HL-60/S4 treated with retinoic acid at 250 ng/mL for 4 days and 3 days (cell line): ENCODE measurements around the gene EEFSEC.

Experiments
- in situ Hi-C: fragments of 300-500 bp; cut with MboI; formaldehyde crosslinking; loops from 2 replicates; pipeline ENCODE4 v1.7.0; 2022; ENCODE audit warnings: low sequenced_read_pairs

EEFSEC gene

DNA sequence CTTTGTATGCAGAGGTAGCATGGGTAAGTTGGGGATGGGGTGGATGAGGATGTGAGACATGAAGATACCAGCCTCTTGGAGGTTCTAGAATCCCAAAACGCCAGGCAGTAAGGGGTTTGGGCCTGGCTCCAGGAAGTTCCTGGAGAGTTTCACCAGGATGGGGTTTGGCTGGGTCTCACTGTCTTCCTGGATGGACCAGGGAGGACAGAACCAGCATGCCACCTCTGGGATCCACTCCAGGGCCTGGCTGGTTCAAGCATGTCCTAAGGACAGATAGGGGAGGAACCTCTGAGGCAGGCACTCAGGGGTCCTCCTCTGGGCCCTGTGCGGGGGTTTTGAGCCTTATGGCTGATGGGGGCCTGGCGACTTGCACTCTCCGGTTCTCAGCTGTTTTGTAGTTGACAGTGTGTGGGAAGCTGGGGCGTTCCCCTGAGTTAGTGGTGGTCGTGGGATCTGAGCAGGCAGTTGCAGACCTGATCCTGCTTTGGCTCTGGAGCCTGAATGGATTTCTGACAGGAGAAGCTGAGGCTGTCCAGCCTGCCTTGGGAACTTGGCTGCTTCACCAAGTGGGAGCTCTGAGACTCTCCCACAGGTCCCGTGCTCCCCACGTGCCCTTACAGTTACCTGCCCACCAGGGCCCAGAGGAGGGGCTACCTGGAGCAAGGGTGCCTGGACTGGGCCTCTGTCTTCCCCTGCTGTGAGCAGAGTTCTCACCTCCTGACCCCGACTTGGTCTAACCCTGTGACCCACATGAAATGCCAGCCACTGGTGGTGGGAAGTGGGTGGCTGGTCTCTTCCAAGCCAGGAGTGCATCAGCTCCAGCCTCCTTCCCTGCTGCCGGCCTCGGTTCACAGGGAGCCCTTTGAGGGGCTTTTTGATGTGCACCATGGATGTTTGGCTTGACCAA is 128.4 kb downstream of the EEFSEC start:
- in situ Hi-C loops: no loop called here

- in situ Hi-C loops: no loop called here
Observed at GRCh38 chr3:128282380-128283196, 129.3 kb downstream of the EEFSEC start.

DNA sequence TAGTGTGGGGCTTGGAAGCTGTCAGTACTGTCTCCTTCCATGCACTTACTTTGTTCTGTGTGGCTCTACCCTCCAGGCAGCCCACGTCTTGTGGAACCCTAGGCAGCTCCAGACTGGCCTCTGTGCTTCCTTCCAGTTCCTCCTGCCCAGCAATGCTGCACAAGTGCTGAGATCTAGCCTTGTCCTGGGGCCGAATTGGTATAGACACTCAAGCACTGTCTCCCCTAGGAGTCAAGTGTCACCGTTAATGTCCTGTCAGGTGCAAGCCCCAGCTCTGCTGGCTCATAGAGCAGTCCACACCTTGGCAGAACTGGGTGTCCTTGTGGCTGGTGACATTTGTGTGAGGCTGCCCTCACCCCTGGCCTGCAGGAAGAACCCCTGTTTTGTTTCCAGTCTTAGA is 130.1 kb downstream of the EEFSEC start:
- in situ Hi-C loops: no loop called here

DNA sequence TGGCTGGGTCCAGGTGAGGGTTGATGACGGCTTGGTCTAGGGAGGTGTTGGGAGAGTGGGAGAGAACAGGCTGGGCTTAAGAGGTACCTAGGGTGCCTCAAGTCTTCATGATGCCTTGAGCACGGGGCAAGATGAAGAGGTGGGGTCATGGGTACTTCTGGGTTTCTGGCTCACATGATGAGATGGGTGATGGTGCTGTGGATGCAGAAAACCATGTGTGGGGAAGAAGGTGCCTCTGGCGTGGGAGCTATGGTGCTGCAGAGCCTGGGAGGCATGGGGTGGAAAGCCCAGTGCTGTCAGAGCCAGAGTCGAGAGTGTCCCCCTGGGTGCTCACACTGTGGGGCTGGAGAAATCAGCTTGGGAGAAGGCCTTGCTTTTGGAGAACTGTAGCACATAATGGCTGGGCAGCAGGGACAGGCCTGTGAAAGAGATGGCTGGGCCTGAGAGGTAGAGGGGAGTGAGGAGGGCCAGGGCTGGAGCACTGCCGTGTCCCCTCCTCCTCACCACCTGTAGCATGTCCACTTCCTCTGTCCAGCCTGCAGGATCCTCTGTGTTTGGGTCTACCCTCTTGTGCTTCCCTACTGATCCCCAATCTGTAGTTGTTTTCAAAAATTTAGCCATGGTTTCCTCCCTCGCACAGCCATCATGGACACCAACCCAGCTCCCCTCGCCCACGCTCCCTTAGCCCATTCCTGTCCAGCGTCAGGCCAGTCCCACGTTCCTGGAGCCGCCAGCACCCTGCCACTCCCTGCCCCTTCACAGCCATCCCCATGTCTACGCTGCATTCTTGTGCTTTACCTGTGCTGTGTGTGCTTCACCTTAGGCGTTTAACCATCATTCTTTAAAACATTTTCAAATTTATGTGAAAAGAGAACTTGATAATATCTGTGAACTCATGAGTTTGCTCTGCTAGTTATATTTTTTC is 132.0 kb downstream of the EEFSEC start:
- in situ Hi-C loops: no loop called here

- in situ Hi-C loops: no loop called here
Observed at GRCh38 chr3:128285967-128286321, 132.7 kb downstream of the EEFSEC start.

- in situ Hi-C loops: no loop called here
Observed at GRCh38 chr3:128286691-128287090, 133.4 kb downstream of the EEFSEC start.

GRCh38 chr3:128287216-128287615 is 133.9 kb downstream of the EEFSEC start:
- in situ Hi-C loops: no loop called here

DNA sequence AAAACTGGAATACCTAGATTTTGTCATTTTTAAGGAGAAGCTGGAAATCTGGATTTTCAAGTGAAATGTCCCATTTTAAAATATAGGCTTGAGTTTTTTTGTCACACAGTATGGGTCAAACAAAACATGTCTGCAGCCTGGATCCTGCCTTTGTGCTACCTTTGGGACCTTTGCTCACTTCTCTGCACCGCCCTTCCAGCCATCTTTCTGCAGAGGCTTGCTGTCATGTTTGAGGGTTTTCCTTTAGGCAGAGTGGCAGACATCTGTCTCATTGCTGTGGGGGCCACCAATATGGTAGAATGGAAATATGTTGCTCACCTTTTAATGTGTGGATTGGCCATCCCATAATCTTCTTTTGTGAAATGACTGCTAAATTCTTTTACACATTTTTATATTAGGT is 136.3 kb downstream of the EEFSEC start:
- in situ Hi-C loops: no loop called here

GRCh38 chr3:128290484-128290883 is 137.2 kb downstream of the EEFSEC start:
- in situ Hi-C loops: no loop called here

DNA sequence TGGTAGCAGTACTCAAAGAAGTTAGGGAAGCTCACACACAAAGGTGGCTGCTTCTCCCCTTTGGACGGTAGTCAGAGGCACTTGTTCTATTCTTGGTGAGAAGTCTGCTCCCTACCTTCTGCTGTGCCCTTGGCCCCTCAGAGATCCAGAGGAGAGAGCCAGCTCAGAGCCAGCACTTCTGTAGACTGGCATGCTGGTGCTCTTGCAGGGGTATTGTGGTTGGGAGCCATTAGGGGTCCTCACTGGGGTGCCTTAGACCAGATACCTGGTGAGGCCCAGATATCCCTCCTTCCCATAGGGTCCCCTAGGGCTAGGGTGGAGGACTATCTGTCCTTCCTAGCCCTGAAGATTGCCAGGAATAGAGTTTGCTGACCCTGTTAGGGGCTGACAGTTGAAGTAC is 140.6 kb downstream of the EEFSEC start:
- in situ Hi-C loops: no loop called here

- in situ Hi-C loops: no loop called here
Observed at GRCh38 chr3:128294999-128295468, 141.8 kb downstream of the EEFSEC start.

DNA sequence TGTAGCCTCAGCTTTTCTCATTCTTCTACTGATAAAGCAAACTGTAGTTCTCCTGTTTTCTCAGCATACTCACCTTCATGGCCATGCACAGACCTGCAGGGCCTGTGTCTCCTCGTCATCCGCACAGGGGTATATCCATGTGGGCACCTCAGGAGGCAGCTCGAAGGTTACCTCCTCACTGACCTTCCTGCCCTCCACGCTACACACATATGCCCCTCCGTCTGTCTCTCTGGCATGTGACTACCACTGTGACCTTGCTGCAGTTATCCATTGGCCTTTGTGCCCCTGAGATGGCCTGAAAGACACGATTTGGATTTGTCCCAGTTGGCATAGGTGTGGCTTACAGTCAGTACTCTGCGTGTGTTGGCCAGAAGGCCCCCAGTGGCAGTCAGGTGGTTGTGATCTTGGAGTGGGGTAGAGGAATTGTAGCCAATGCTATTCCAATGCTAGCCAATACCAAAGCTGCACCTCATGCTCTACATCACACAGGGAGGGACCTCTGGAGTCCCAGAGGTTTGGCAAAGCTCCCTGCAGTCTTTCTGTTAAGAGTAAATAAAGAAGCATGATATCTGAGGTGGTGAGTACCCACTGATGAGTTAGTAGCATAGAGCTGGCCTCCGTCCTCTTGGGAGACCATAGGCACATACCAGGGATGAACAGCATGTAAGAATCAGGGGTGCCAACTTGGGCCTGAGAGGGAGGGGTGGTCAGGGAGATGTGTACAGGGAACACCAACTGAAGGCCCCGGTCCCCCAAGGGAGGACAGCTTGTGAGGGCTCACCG is 143.4 kb downstream of the EEFSEC start:
- in situ Hi-C loops: no loop called here

DNA sequence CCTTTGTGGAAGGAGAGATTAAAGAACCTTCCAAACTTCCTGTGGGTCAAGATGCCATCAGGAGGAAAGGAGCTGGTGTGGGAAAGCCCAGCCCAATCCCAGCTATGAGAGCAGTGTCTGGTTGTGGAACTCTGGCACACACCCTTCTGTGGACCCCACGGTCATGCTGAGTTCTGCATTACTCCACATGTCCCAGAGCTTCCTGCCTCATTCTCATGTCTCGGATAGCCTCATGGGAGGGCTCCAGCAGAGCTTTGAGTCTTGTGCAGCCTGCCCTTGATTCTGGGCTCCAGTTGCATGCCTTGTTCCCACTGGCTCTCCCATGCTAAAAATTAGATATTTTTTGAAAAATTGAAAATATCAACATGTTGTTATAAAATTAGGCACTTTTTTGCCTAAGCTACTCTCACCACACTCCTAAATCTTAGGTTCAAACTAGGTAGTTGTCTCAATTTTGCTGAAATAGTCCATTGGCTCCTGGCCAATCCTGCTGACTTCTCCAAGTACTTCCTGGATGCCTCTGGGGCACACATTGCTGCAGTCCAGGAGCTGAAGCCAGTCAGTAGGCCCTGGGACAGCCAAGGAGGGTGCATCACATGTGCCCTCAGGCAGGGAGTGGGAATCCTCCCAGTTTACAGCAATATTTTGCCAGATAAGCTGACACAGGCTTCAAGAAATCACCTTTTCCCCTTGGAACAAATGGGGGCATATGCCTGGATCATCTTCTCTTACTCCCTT is 144.3 kb downstream of the EEFSEC start:
- in situ Hi-C loops: no loop called here

DNA sequence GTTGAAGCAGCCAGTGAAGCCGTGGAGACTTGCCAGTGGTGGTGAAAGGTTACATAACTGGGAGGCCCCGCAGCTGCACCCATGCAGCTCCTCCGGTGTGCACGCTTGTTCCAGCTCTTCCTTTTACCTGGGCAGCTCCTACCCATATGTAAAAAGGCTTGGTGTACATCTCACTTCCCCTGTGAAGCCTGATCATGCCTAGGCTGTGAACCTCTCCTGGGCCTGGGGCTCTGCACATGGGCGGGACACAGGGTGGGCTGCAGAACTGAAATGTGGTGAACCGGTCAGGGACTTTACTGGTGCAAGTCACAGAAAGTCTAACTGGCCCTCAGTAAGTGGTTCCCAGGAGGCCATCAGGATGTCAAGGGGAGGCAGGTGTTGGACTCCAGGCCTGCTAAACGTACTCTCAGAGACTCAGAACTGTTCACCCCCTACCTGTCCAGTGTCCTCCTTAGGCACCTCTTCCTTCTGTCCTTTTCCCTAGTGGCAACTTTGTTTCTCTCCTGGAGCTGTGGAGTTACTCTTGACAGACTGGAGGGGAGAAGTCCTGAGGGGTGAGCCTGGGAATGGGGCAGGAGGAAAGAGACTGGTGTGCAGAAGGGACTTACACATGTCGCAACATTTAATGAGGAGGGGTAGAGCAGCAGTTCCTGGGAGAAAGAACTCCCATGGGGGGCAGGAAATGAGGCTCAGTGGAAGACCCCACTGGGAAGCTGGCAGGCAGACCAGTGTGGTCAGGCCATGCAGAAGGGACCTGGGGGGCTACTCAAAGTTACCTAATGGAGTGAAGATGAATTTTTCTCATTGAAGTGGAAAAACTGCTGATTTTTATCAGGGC is 148.1 kb downstream of the EEFSEC start:
- in situ Hi-C loops: no loop called here

DNA sequence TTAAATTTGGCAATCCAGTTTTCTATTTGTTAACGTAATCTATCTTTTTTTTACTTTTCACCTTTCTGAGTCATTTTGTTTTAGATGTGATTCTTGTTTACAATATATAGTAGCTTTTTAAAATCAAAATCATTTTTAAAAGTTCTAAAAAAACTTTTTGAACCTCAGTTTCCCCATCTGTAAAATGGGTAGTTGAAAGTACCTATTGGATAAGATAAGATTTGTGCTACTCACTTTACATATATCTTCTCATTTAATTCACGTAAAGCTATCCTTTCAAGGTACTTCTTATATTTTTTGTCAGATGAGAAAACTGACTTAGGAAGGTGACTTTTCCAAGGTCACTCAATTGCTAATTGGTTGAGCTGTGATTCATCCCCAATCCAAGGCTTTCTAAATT is 153.2 kb downstream of the EEFSEC start:
- in situ Hi-C loops: no loop called here

- in situ Hi-C loops: no loop called here
Observed at GRCh38 chr3:128307029-128307633, 153.8 kb downstream of the EEFSEC start.

DNA sequence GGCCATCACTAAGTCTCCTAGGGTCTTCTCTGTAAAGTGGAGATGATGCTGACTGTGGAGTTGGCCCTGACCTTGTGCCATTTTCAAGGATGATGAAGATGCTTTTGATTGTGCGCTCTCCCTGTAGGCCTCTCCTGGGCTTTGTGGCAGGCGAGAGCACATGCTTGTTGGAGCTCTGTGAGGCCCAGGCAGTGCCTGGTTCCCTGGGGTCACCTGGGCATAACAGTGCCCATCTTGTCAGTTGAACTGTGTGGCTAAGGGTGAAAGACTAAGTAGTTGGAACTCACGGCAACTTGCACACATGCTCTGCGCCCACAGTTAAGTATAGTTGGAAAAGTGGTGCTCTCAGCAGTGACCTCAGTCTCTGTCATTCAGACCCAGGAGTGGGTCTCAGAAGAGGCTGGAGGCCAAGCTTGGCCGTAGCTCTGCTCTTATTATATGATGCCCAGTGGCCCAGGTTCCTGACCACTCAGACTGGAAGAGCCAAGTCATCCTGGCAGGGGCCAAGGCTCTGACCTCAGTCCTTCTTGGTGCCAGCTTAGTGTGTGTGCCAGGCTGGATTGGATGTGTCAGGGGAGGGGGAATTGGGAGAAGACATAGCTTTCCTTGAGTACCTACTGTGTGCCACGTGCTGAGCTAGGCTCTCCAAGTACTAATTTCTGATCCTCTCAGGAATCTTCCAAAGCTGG is 154.6 kb downstream of the EEFSEC start:
- in situ Hi-C loops: no loop called here

GRCh38 chr3:128309026-128309425 is 155.7 kb downstream of the EEFSEC start:
- in situ Hi-C loops: no loop called here
